ENCODE data around the gene CTSZ. TPM values are rescaled to one million over a fixed set of nuclear protein-coding genes. Genes with fewer than 3 reads are reported as not detected.

CTSZ gene
- total and polyA plus RNA-seq, 2 of the 8 experiments (the other 6 are each of a cell fraction or from before 2014, with no cell fraction given): 32.8 to 34.0 TPM

- Histone ChIP-seq H3K18ac (ENCODE audit: extremely low read depth, low read length) (no peak overlapping the region), H3K23ac (ENCODE audit: insufficient read length) (no peak overlapping the region), H4K20me1 (replicated peaks in 1 of 2; ENCODE audit: control insufficient read depth in 1 of 2, insufficient read depth in 2 of 2, low read length in 2 of 2) (peaks cover 4 to 15% of the 10 kb centered on the region in 2 experiments), H2BK5ac (ENCODE audit: low read depth, low read length) (no peak overlapping the region), H3K27me3 (replicated peaks in 1 of 4; ENCODE audit: control insufficient read depth in 3 of 4, extremely low read depth in 1 of 4, insufficient read depth in 3 of 4, low read length in 3 of 4) (no peaks in the 10 kb centered on the region), H2BK20ac (ENCODE audit: low read length) (no peak overlapping the region), H4K8ac (ENCODE audit: extremely low read depth, insufficient read depth, low read length) (no peak overlapping the region), H3K23me2 (ENCODE audit: low read depth, low read length) (no peaks in the 10 kb centered on the region; the same call in 1 of the 2 replicates), H3K9ac (replicated peaks in 1 of 4; ENCODE audit: extremely low read depth in 1 of 4, low read depth in 3 of 4, low read length in 3 of 4) (no peak overlapping the region), H3K4me2 (ENCODE audit: insufficient read depth in 1 of 2, low read depth in 2 of 2, low read length in 2 of 2) (no peak overlapping the region), H3K4me3 (ENCODE audit: extremely low read depth in 1 of 4, insufficient read depth in 2 of 4, low read depth in 3 of 4, low read length in 4 of 4) (no peak overlapping the region), H3K56ac (replicated peaks; ENCODE audit: insufficient read length, low read depth, low read length) (no peak overlapping the region), H3K79me2 (ENCODE audit: control insufficient read depth in 1 of 2, insufficient read depth in 2 of 2, low read length in 2 of 2) (peaks cover 4 to 43% of the 10 kb centered on the region in 2 experiments), H2AFZ (ENCODE audit: low read length) (no peak overlapping the region), H3K14ac (ENCODE audit: insufficient read length) (no peak overlapping the region), H3K36me3 (ENCODE audit: control insufficient read depth in 2 of 4, insufficient read depth in 4 of 4, low read length in 3 of 4) (peaks cover 31 to 47% (median 40%) of the 10 kb centered on the region in 4 experiments), H4K91ac (replicated peaks; ENCODE audit: insufficient read length, low read length) (no peak overlapping the region), H3K4ac (replicated peaks; ENCODE audit: insufficient read length, low read depth, low read length) (no peak overlapping the region), H3K79me1 (ENCODE audit: low read depth, low read length) (peaks cover 18% of the 10 kb centered on the region), H3K9me3 (ENCODE audit: insufficient read depth in 2 of 2, low read depth in 1 of 2, low read length in 1 of 2) (no peaks in the 10 kb centered on the region), H2BK15ac (ENCODE audit: low read length) (no peak overlapping the region), H4K5ac (ENCODE audit: insufficient read length, low read depth, low read length) (no peak overlapping the region), H2BK120ac (replicated peaks; ENCODE audit: low read depth, low read length) (no peak overlapping the region), H3K4me1 (replicated peaks in 1 of 4; ENCODE audit: control insufficient read depth in 3 of 4, insufficient read depth in 4 of 4, low read length in 3 of 4) (no peaks in the 10 kb centered on the region), H2AK5ac (ENCODE audit: low read depth, low read length) (no peak overlapping the region), H3K27ac (ENCODE audit: low read depth, low read length) (no peak overlapping the region), H2BK12ac (ENCODE audit: low read depth, low read length) (no peak overlapping the region)
- ChIA-PET POLR2A (ENCODE audit: partially characterized antibody) (interaction anchor here (1.0 to 1.1 kb wide), 2 partner anchors 11 to 19 kb away, joined by 3 read pairs; no protein-coding TSS in a partner anchor), CTCF (ENCODE audit: partially characterized antibody) (no interaction called here)
- no peak for DNase-seq (ENCODE audit: low read depth in 1 of 2, low spot score in 2 of 2)
- no peak for TF ChIP-seq YY1 (IDR thresholded peaks at IDR 0.05; ENCODE audit: low read depth, low read length)
- no peak for TF ChIP-seq MAX (IDR thresholded peaks at IDR 0.05)
- TF ChIP-seq, protein P1, sequence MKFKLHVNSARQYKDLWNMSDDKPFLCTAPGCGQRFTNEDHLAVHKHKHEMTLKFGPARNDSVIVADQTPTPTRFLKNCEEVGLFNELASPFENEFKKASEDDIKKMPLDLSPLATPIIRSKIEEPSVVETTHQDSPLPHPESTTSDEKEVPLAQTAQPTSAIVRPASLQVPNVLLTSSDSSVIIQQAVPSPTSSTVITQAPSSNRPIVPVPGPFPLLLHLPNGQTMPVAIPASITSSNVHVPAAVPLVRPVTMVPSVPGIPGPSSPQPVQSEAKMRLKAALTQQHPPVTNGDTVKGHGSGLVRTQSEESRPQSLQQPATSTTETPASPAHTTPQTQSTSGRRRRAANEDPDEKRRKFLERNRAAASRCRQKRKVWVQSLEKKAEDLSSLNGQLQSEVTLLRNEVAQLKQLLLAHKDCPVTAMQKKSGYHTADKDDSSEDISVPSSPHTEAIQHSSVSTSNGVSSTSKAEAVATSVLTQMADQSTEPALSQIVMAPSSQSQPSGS (IDR thresholded peaks at IDR 0.05; ENCODE audit: low read length): no peak
- no peak for TF ChIP-seq JUND (IDR thresholded peaks at IDR 0.05; ENCODE audit: low read length)
- TF ChIP-seq KDM1A (IDR thresholded peaks at IDR 0.05; ENCODE audit: borderline replicate concordance, low read length): no peak
- TF ChIP-seq, protein P2, sequence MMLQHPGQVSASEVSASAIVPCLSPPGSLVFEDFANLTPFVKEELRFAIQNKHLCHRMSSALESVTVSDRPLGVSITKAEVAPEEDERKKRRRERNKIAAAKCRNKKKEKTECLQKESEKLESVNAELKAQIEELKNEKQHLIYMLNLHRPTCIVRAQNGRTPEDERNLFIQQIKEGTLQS (IDR thresholded peaks at IDR 0.05; ENCODE audit: insufficient read depth, low read depth, low read length): no peak
- 86% methylated on average over 9 of the region's 9 CpGs; no CpG with 5 or more reads in 1 of the 2 experiments for WGBS, 2 experiments (ENCODE audit: extremely low coverage in 1 of 2, insufficient coverage in 1 of 2, insufficient read length in 1 of 2, insufficient replicate concordance in 2 of 2, low coverage in 1 of 2, low lambda C conversion rate in 2 of 2, missing lambda C conversion rate in 1 of 2)
- no peak for FAIRE-seq
Observed at GRCh38 chr20:58986286-58986967, 20.6 kb downstream of the CTSZ start.

Measured in H1 (cell line).